Mucosa of descending colon (tissue), 3 donors: ENCODE measurements around the gene GARNL3. TPM values are rescaled to one million over a fixed set of nuclear protein-coding genes. Genes with fewer than 3 reads are reported as not detected.

Experiments
- ATAC-seq: fragments of 200-7000 bp; cut with Tn5 transposase; one replicate; pipeline ENCODE4 v1.9.1; 2020; ENCODE audit warnings: mild to moderate bottlenecking, moderate library complexity
- DNase-seq, 3 donors: peaks; one replicate each; pipeline ENCODE4 v3.0.0-alpha.2; 2020
- H3K36me3 ChIP-seq: fragments of 200-600 bp; one replicate; pipeline ENCODE4 v1.8.0; 2021; ENCODE audit warnings: low read depth, mild to moderate bottlenecking
- H3K4me1 ChIP-seq: fragments of 200-600 bp; one replicate; pipeline ENCODE4 v1.8.0; 2021; ENCODE audit warnings: low read depth, mild to moderate bottlenecking
- H3K4me3 ChIP-seq: fragments of 200-600 bp; one replicate; pipeline ENCODE4 v1.8.0; 2021; ENCODE audit warnings: mild to moderate bottlenecking
- H3K9me3 ChIP-seq: fragments of 200-600 bp; one replicate; pipeline ENCODE4 v1.8.0; 2021; ENCODE audit warnings: mild to moderate bottlenecking
- CTCF ChIP-seq: fragments of 200-600 bp; IDR thresholded peaks from one replicate; pipeline ENCODE4 v1.8.0; 2022; ENCODE audit warnings: antibody characterized with exemption, mild to moderate bottlenecking
- intact Hi-C, 2 donors: fragments of 100-400 bp; cut with DNase I in 1 of 2; cut with micrococcal nuclease in 1 of 2; formaldehyde crosslinking; loops; one replicate each; pipeline versions ENCODE4 v1.11.0 to v1.11.1; 2022; cut with DNase I, micrococcal nuclease
- total RNA-seq, 3 donors: library from RNA; stranded (reverse); fragmentation: NEBNext Ultra II Directional in 2 of 3; extraction: Animal tissue kit (Norgen Biotek cat#: 25700) in 2 of 3; gene quantifications; one replicate each; pipeline versions ENCODE4 v1.2.1 to v1.2.4, GENCODE V29; 2021 to 2023
- donor health status: DM: no; HTN: no; CAD: no; lungs with moderate emphysema.
- donor health status: DM: no; HTN: no; CAD: no.
- donor health status: DM: no; HTN: yes; CAD: no.

Gene GARNL3
- total RNA-seq, 3 donors from 2014 or later = 5.4 to 14.2 (median 8.6) TPM

GRCh38 chr9:127252410-127253318 lies 11.9 kb upstream of the GARNL3 start:
- ATAC-seq (no peak), DNase-seq (no peak)
- Histone ChIP-seq H3K4me1 (no peaks in the 10 kb centered on the region), H3K9me3 (no peaks in the 10 kb centered on the region), H3K4me3 (no peak overlapping the region), H3K36me3 (no peaks in the 10 kb centered on the region)
- intact Hi-C loops = no loop called here
- no peak for TF ChIP-seq CTCF

- Histone ChIP-seq H3K4me3 (no peak overlapping the region), H3K9me3 (no peaks in the 10 kb centered on the region), H3K4me1 (no peaks in the 10 kb centered on the region), H3K36me3 (no peaks in the 10 kb centered on the region)
- TF ChIP-seq CTCF = no peak
- DNase-seq (no peak), ATAC-seq (no peak)
- intact Hi-C loops = no loop called here
Measured at GRCh38 chr9:127253446-127253845, 11.1 kb upstream of the GARNL3 start.

- H3K9me3 ChIP-seq = no peaks in the 10 kb centered on the region
- H3K4me1 ChIP-seq = no peaks in the 10 kb centered on the region
- DNase-seq (no peak), ATAC-seq (no peak)
- H3K4me3 ChIP-seq = no peak overlapping the region
- TF ChIP-seq CTCF = no peak
- intact Hi-C loops = no loop called here
- no peaks in the 10 kb centered on the region for H3K36me3 ChIP-seq
Measured at GRCh38 chr9:127255692-127256091, 8.9 kb upstream of the GARNL3 start.

- no peaks in the 10 kb centered on the region for H3K9me3 ChIP-seq
- intact Hi-C loops = no loop called here
- DNase-seq = no peak
Measured at GRCh38 chr9:127256324-127256723, 8.2 kb upstream of the GARNL3 start.

GRCh38 chr9:127258606-127259471 lies 5.7 kb upstream of the GARNL3 start:
- no peak for ATAC-seq
- TF ChIP-seq CTCF = no peak
- Histone ChIP-seq H3K9me3 (no peaks in the 10 kb centered on the region), H3K4me1 (no peaks in the 10 kb centered on the region), H3K4me3 (no peak overlapping the region), H3K36me3 (no peaks in the 10 kb centered on the region)
- DNase-seq = no peak
- intact Hi-C loops = no loop called here

More at GRCh38 chr9:127256324-127256723, 8.2 kb upstream of the GARNL3 start:
- no peaks in the 10 kb centered on the region for H3K4me1 ChIP-seq
- no peak overlapping the region for H3K4me3 ChIP-seq
- ATAC-seq = no peak
- no peak for TF ChIP-seq CTCF
- no peaks in the 10 kb centered on the region for H3K36me3 ChIP-seq
